Ishikawa (cell line): ENCODE data around the gene RPTOR.

Source experiments
- CEBPB ChIP-seq: IDR thresholded peaks from 2 replicates; pipeline ENCODE4 v1.6.1; 2012
- CREB1 ChIP-seq: IDR thresholded peaks from 2 replicates; pipeline ENCODE4 v1.6.1; 2012; ENCODE audit warnings: low read depth
- EGR1 ChIP-seq: IDR thresholded peaks from 2 replicates; pipeline ENCODE4 v1.6.1; 2012
- EP300 ChIP-seq: IDR thresholded peaks from 2 replicates; pipeline ENCODE4 v1.6.1; 2012; ENCODE audit warnings: borderline replicate concordance
- FOXM1 ChIP-seq: IDR thresholded peaks from 2 replicates; pipeline ENCODE4 v1.6.1; 2012; ENCODE audit warnings: low read depth, borderline replicate concordance
- MAX ChIP-seq: IDR thresholded peaks from 2 replicates; pipeline ENCODE4 v1.6.1; 2012
- NFIC ChIP-seq: IDR thresholded peaks from 2 replicates; pipeline ENCODE4 v1.6.1; 2012
- RAD21 ChIP-seq: IDR thresholded peaks from 2 replicates; pipeline ENCODE4 v1.6.1; 2012; ENCODE audit warnings: low read depth
- REST ChIP-seq: IDR thresholded peaks from 2 replicates; pipeline ENCODE4 v1.6.1; 2012; ENCODE audit warnings: low read depth, mild to moderate bottlenecking
- TAF1 ChIP-seq: IDR thresholded peaks from 2 replicates; pipeline ENCODE4 v1.6.1; 2012; ENCODE audit warnings: low read depth, mild to moderate bottlenecking
- TCF12 ChIP-seq: IDR thresholded peaks from 2 replicates; pipeline ENCODE4 v1.6.1; 2012; ENCODE audit warnings: low read depth
- TEAD4 ChIP-seq: IDR thresholded peaks from 2 replicates; pipeline ENCODE4 v1.6.1; 2012
- USF1 ChIP-seq: IDR thresholded peaks from 2 replicates; pipeline ENCODE4 v1.6.1; 2012
- YY1 ChIP-seq: IDR thresholded peaks from 2 replicates; pipeline ENCODE4 v1.6.1; 2012; ENCODE audit warnings: low read depth
- ZBTB7A ChIP-seq: IDR thresholded peaks from 2 replicates; pipeline ENCODE4 v1.6.1; 2012; ENCODE audit warnings: low read depth

The RPTOR gene

GRCh38 chr17:80877729-80878303 is 333.2 kb downstream of the RPTOR start:
- no peak for TF ChIP-seq YY1
- no peak for TF ChIP-seq EP300
- no peak for TF ChIP-seq TCF12
- TF ChIP-seq EGR1, result no peak

- TF ChIP-seq USF1, result no peak
- TF ChIP-seq FOXM1, result no peak
- no peak for TF ChIP-seq YY1
- no peak for TF ChIP-seq EGR1
- TF ChIP-seq REST, result no peak
- no peak for TF ChIP-seq TCF12
- TF ChIP-seq CREB1, result no peak
- TF ChIP-seq RAD21, result no peak
- TF ChIP-seq TAF1, result no peak
- no peak for TF ChIP-seq MAX
- no peak for TF ChIP-seq EP300
- no peak for TF ChIP-seq NFIC
- TF ChIP-seq ZBTB7A, result no peak
- TF ChIP-seq CEBPB, result no peak
- TF ChIP-seq TEAD4, result no peak
Observed at GRCh38 chr17:80878876-80879722, 334.5 kb downstream of the RPTOR start.

GRCh38 chr17:80879723-80880647 is 335.3 kb downstream of the RPTOR start:
- TF ChIP-seq CEBPB (no peak), FOXM1 (no peak), ZBTB7A (no peak), TCF12 (no peak), TAF1 (no peak), MAX (no peak), REST (no peak), EP300 (no peak), CREB1 (no peak), YY1 (no peak)

GRCh38 chr17:80880648-80880985 is 336.0 kb downstream of the RPTOR start:
- TF ChIP-seq REST, result no peak
- no peak for TF ChIP-seq TCF12
- TF ChIP-seq RAD21, result no peak
- no peak for TF ChIP-seq NFIC
- TF ChIP-seq MAX, result no peak
- no peak for TF ChIP-seq YY1
- no peak for TF ChIP-seq CEBPB
- no peak for TF ChIP-seq EGR1
- no peak for TF ChIP-seq FOXM1
- TF ChIP-seq ZBTB7A, result no peak
- no peak for TF ChIP-seq EP300
